H1 (cell line): ENCODE data around the gene CDYL. TPM values are rescaled to one million over a fixed set of nuclear protein-coding genes. Genes with fewer than 3 reads are reported as not detected.

Experiments used
- ASH2L ChIP-seq: fragments of 200-600, 300-600 bp; sonication (generic); IDR thresholded peaks from one replicate; pipeline ENCODE4 v1.7.1; 2017; ENCODE audit warnings: low read length
- BCL11A ChIP-seq, 2 experiments: IDR thresholded peaks; one replicate each; pipeline ENCODE4 v1.6.1; 2011; ENCODE audit warnings: low read depth in 2 of 2, low read length in 2 of 2, mild to moderate bottlenecking in 2 of 2
- CEBPB ChIP-seq: IDR thresholded peaks from 2 replicates; pipeline ENCODE4 v1.6.1; 2012; ENCODE audit warnings: low read depth, low read length
- CTBP2 ChIP-seq: IDR thresholded peaks from 2 replicates; pipeline ENCODE4 v1.7.0; 2011; ENCODE audit warnings: borderline replicate concordance, mild to moderate bottlenecking, moderate library complexity, mixed read lengths, low read length; ENCODE audit not compliant: insufficient read depth, insufficient read length
- NRF1 ChIP-seq: IDR thresholded peaks from 2 replicates; pipeline ENCODE4 v1.6.1; 2011; ENCODE audit warnings: mild to moderate bottlenecking, low read depth, low read length, improper control_type of control experiment
- RBBP5 ChIP-seq: IDR thresholded peaks from 2 replicates; pipeline ENCODE4 v1.7.1; 2012; ENCODE audit warnings: low read depth, mild to moderate bottlenecking, inconsistent platforms, low read length, moderate library complexity, borderline replicate concordance
- RXRA ChIP-seq: IDR thresholded peaks from 2 replicates; pipeline ENCODE4 v1.6.1; 2011; ENCODE audit warnings: low read depth, mild to moderate bottlenecking, low read length, moderate library complexity; ENCODE audit not compliant: insufficient read depth
- SRF ChIP-seq: IDR thresholded peaks from 2 replicates; pipeline ENCODE4 v1.6.1; 2011; ENCODE audit warnings: mild to moderate bottlenecking, low read depth, low read length, moderate library complexity
- polyA plus RNA-seq, 7 experiments: library from polyadenylated mRNA; depleted of rRNA in 3 of 7; stranded (reverse) in 5 of 7; unstranded in 2 of 7; fragments of >200 nt in 5 of 7; fragments of 200-250 nt in 2 of 7; gene quantifications; 1 replicate in 5 of 7; 2 replicates in 1 of 7; 4 replicates in 1 of 7; pipeline versions ENCODE4 v1.2.1 to v1.2.3, GENCODE V29; 2011 to 2013; ENCODE audit warnings: missing spikeins in 2 of 7, mixed read lengths in 2 of 7
- total RNA-seq: library from RNA; stranded (reverse); fragmentation: NEBNext Ultra II Directional; extraction: Animal tissue kit (Norgen Biotek cat#: 25700); gene quantifications from 2 replicates; pipeline ENCODE4 v1.2.1, GENCODE V29; 2021
- TF ChIP-seq, protein P1 (sequence below): fragments of 300-600 bp; sonication (generic); IDR thresholded peaks from 2 replicates; pipeline ENCODE4 v1.7.1; 2012; ENCODE audit warnings: low read length, moderate library complexity, mild to moderate bottlenecking, inconsistent platforms; ENCODE audit not compliant: insufficient replicate concordance
- TF ChIP-seq, protein P2 (sequence below): IDR thresholded peaks from 2 replicates; pipeline ENCODE4 v1.6.1; 2012; ENCODE audit warnings: inconsistent platforms

Gene CDYL
- total and polyA plus RNA-seq, 2 of the 8 experiments (the other 6 are each of a cell fraction or from before 2014, with no cell fraction given), result 56.4 to 119 TPM

DNA sequence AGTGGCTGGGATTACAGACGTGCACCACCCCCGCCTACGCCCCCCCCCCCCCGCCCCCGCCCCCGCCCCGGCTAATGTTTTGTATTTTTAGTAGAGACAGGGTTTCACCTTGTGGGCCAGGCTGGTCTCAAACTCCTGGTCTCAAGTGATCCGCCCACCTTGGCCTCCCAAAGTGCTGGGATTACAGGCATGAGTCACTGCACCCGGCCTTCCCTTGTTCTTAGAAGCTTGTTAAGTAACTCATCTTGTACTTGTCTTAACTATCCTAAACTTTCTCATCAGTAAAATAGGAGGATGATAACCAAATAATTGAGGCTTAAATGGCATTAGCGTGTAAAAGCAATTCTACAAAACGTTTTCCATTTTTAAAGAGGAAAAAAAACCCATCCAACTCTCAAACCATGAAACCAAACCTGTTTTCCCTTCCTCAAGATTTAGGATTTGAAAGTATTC, 4.2 kb downstream of the CDYL start (continued):
- TF ChIP-seq, protein P1, sequence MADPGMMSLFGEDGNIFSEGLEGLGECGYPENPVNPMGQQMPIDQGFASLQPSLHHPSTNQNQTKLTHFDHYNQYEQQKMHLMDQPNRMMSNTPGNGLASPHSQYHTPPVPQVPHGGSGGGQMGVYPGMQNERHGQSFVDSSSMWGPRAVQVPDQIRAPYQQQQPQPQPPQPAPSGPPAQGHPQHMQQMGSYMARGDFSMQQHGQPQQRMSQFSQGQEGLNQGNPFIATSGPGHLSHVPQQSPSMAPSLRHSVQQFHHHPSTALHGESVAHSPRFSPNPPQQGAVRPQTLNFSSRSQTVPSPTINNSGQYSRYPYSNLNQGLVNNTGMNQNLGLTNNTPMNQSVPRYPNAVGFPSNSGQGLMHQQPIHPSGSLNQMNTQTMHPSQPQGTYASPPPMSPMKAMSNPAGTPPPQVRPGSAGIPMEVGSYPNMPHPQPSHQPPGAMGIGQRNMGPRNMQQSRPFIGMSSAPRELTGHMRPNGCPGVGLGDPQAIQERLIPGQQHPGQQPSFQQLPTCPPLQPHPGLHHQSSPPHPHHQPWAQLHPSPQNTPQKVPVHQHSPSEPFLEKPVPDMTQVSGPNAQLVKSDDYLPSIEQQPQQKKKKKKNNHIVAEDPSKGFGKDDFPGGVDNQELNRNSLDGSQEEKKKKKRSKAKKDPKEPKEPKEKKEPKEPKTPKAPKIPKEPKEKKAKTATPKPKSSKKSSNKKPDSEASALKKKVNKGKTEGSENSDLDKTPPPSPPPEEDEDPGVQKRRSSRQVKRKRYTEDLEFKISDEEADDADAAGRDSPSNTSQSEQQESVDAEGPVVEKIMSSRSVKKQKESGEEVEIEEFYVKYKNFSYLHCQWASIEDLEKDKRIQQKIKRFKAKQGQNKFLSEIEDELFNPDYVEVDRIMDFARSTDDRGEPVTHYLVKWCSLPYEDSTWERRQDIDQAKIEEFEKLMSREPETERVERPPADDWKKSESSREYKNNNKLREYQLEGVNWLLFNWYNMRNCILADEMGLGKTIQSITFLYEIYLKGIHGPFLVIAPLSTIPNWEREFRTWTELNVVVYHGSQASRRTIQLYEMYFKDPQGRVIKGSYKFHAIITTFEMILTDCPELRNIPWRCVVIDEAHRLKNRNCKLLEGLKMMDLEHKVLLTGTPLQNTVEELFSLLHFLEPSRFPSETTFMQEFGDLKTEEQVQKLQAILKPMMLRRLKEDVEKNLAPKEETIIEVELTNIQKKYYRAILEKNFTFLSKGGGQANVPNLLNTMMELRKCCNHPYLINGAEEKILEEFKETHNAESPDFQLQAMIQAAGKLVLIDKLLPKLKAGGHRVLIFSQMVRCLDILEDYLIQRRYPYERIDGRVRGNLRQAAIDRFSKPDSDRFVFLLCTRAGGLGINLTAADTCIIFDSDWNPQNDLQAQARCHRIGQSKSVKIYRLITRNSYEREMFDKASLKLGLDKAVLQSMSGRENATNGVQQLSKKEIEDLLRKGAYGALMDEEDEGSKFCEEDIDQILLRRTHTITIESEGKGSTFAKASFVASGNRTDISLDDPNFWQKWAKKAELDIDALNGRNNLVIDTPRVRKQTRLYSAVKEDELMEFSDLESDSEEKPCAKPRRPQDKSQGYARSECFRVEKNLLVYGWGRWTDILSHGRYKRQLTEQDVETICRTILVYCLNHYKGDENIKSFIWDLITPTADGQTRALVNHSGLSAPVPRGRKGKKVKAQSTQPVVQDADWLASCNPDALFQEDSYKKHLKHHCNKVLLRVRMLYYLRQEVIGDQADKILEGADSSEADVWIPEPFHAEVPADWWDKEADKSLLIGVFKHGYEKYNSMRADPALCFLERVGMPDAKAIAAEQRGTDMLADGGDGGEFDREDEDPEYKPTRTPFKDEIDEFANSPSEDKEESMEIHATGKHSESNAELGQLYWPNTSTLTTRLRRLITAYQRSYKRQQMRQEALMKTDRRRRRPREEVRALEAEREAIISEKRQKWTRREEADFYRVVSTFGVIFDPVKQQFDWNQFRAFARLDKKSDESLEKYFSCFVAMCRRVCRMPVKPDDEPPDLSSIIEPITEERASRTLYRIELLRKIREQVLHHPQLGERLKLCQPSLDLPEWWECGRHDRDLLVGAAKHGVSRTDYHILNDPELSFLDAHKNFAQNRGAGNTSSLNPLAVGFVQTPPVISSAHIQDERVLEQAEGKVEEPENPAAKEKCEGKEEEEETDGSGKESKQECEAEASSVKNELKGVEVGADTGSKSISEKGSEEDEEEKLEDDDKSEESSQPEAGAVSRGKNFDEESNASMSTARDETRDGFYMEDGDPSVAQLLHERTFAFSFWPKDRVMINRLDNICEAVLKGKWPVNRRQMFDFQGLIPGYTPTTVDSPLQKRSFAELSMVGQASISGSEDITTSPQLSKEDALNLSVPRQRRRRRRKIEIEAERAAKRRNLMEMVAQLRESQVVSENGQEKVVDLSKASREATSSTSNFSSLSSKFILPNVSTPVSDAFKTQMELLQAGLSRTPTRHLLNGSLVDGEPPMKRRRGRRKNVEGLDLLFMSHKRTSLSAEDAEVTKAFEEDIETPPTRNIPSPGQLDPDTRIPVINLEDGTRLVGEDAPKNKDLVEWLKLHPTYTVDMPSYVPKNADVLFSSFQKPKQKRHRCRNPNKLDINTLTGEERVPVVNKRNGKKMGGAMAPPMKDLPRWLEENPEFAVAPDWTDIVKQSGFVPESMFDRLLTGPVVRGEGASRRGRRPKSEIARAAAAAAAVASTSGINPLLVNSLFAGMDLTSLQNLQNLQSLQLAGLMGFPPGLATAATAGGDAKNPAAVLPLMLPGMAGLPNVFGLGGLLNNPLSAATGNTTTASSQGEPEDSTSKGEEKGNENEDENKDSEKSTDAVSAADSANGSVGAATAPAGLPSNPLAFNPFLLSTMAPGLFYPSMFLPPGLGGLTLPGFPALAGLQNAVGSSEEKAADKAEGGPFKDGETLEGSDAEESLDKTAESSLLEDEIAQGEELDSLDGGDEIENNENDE, result no peak
- no peak for TF ChIP-seq SRF
- TF ChIP-seq BCL11A (IDR thresholded peaks at IDR 0.05; ENCODE audit: low read depth in 2 of 2, low read length in 2 of 2), result no peak
- no peak for TF ChIP-seq RBBP5
- TF ChIP-seq, protein P2, sequence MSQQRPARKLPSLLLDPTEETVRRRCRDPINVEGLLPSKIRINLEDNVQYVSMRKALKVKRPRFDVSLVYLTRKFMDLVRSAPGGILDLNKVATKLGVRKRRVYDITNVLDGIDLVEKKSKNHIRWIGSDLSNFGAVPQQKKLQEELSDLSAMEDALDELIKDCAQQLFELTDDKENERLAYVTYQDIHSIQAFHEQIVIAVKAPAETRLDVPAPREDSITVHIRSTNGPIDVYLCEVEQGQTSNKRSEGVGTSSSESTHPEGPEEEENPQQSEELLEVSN, result no peak
- TF ChIP-seq CEBPB, result no peak
- TF ChIP-seq CTBP2, result no peak
- no peak for TF ChIP-seq NRF1
- no peak for TF ChIP-seq RXRA
- TF ChIP-seq ASH2L, result no peak
